Heart left ventricle (tissue), 13 donors: ENCODE results near the gene SP6.

Experiments used
- POLR2A ChIP-seq, 2 donors: fragments of 450-650 bp; IDR thresholded peaks; one replicate each; pipeline ENCODE4 v1.6.1; 2017; ENCODE audit warnings: antibody characterized with exemption in 2 of 2, mild to moderate bottlenecking in 2 of 2, moderate library complexity in 2 of 2
- TF ChIP-seq, protein P1 (sequence below), 12 donors: fragments of 200-600 bp; sonication (generic) in 4 of 12; IDR thresholded peaks; one replicate each; pipeline versions ENCODE4 v1.5.0 to v1.8.0; 2018 to 2022; ENCODE audit warnings: antibody characterized with exemption in 12 of 12, mild to moderate bottlenecking in 5 of 12
- donor health status: ischemic (EF 13 %, LVEDD 7.1; RV severe dilation, severe dysfunction).
- donor health status: DM: no; HTN: yes; CAD: no.
- donor health status: DM: no; HTN: no; CAD: no.
- donor health status: ischemic (EF 25% LVEDD 6.9; RV normal size, moderate dysfunction).
- donor health status: ischemic (EF 25% LVEDD 5.7; RV mildly dilated, moderate dysfunction).
- donor health status: ischemic (EF 35%, LVEDD 5.7; RV mildly dilated, moderate dysfunction).
- donor health status: nonischemic (EF 11% LVEDD 7.7; RV severe dilation, severe dysfunction).
- donor health status: DM: yes; HTN: yes; CAD: no.
- donor health status: PGD.
- donor health status: ischemic (EF 29% LVEDD 5.4; RV normal size, mild dysfunction).
- donor health status: nonischemic (EF 23%, LVEDD 6.1; RV moderate dilation, normal function).

DNA sequence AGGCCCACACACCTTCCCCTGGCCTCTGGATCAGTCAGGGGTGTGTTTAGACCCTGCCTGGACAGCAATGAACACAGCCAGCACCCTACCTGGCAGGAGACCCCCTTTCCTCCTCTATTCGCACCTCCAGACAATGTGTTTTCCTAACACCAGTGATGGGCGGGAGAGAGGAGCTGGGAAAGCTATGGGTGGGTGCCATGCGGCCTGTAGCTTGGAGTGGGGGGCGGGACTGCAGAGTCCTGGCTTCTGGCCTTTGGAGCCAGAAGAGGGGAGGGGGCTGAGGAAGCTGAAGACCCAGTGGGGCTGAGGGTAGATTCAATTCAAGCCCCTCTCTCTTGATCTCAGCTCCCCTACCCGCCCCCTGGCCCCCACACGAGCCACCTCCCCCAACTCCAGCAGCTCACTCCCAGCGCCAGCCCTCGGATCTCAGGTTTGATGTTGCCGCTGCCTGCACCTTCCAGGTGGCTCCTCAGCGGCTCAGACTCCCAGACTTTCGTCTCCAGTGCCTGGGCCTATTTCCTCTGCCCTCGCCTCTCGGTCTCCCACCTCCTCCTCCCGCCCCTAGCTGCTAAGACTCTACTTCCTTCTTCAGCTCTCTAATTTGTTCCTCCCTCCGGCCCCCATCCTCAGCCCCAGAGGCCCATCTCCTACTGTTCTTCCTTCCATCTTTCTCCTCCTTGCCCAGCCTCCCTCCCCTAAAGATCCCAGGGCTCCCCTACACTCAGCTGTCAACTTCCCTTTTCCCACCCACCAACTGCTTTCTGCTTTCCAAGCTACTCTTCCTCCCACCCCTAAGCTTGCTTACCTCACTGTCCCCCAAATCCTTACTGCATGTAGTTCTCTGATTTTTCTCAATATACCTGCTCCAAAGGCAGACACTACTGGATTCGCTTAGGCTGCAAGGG, 6.8 kb upstream of the SP6 start:
- TF ChIP-seq, protein P1, sequence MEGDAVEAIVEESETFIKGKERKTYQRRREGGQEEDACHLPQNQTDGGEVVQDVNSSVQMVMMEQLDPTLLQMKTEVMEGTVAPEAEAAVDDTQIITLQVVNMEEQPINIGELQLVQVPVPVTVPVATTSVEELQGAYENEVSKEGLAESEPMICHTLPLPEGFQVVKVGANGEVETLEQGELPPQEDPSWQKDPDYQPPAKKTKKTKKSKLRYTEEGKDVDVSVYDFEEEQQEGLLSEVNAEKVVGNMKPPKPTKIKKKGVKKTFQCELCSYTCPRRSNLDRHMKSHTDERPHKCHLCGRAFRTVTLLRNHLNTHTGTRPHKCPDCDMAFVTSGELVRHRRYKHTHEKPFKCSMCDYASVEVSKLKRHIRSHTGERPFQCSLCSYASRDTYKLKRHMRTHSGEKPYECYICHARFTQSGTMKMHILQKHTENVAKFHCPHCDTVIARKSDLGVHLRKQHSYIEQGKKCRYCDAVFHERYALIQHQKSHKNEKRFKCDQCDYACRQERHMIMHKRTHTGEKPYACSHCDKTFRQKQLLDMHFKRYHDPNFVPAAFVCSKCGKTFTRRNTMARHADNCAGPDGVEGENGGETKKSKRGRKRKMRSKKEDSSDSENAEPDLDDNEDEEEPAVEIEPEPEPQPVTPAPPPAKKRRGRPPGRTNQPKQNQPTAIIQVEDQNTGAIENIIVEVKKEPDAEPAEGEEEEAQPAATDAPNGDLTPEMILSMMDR (IDR thresholded peaks at IDR 0.05) = no peak
- no peak for TF ChIP-seq POLR2A (IDR thresholded peaks at IDR 0.05)
